HTR-8/SVneo (cell line): ENCODE data around the gene CILP2.

Source experiments
- DNase-seq: peaks from one replicate; pipeline ENCODE4 v3.0.0; 2011; ENCODE audit warnings: low spot score, mixed read lengths; ENCODE audit not compliant: insufficient read length
- FAIRE-seq: peaks from 2 replicates; lab custom pipeline; 2011; peaks lifted over from hg19 to GRCh38; lab: Jason Lieb, UNC

The CILP2 gene

GRCh38 chr19:19541616-19542015, 3.6 kb downstream of the CILP2 start:
- FAIRE-seq (no peak), DNase-seq (no peak)

- no peak for DNase-seq
- no peak for FAIRE-seq
Observed at GRCh38 chr19:19542507-19542906, 4.4 kb downstream of the CILP2 start.

GRCh38 chr19:19543101-19543500, 5.0 kb downstream of the CILP2 start:
- no peak for DNase-seq

GRCh38 chr19:19543640-19544039, 5.6 kb downstream of the CILP2 start:
- FAIRE-seq, result no peak
- DNase-seq, result no peak

More at GRCh38 chr19:19543101-19543500, 5.0 kb downstream of the CILP2 start:
- no peak for FAIRE-seq

GRCh38 chr19:19544257-19544953, 6.3 kb downstream of the CILP2 start:
- no peak for DNase-seq
- FAIRE-seq, result no peak

DNA sequence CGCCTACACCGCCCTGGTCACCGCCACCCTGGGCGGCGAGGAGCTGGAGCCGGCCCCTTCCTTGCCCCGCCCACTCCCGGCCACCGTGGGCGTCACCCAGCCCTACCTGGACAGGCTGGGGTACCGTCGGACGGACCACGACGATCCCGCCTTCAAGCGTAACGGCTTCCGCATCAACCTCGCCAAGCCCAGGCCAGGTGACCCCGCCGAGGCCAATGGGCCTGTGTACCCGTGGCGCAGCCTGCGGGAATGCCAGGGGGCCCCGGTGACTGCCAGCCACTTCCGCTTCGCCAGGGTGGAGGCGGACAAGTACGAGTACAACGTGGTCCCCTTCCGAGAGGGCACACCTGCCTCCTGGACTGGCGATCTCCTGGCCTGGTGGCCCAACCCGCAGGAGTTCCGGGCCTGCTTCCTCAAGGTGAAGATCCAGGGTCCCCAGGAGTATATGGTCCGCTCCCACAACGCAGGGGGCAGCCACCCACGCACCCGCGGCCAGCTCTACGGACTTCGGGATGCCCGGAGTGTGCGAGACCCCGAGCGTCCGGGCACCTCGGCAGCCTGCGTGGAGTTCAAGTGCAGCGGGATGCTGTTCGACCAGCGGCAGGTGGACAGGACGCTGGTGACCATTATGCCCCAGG, 7.0 kb downstream of the CILP2 start:
- FAIRE-seq (no peak), DNase-seq (no peak)

DNA sequence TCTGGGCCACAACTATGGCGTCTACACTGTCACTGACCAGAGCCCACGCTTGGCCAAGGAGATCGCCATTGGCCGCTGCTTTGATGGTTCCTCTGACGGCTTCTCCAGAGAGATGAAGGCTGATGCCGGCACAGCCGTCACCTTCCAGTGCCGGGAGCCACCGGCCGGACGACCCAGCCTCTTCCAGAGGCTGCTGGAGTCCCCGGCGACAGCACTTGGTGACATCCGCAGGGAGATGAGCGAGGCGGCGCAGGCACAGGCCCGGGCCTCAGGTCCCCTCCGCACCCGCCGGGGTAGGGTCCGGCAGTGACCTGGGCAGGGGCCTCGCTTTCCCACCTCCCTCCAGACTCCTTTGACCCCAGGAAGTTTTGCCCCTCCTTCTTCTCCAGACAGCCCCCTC, 7.6 kb downstream of the CILP2 start:
- no peak for FAIRE-seq

DNA sequence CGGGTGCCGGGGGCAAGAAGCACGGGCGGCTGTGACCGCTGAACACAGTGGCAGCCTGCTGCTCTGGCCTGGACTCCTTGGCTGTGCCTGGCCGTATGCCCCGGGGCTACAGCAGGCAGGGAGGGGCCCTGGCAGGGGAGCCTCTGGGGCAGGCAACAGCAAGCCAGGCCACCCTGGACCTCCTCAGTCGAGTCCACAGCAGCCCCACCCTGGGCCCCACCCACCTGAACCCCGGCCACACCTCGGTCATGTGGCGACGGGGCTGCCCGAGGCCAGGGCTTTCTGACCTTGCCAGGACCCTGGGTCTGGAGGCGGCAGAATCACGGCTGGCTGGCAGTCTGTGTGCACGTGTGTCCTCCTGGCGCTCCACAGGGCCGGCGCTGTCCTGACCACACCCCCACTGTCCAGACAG, 8.7 kb downstream of the CILP2 start:
- no peak for FAIRE-seq
- no peak for DNase-seq

More for the DNA sequence above, 7.6 kb downstream of the CILP2 start:
- no peak for DNase-seq

GRCh38 chr19:19547674-19548336, 9.7 kb downstream of the CILP2 start:
- FAIRE-seq, result no peak
- DNase-seq, result no peak

DNA sequence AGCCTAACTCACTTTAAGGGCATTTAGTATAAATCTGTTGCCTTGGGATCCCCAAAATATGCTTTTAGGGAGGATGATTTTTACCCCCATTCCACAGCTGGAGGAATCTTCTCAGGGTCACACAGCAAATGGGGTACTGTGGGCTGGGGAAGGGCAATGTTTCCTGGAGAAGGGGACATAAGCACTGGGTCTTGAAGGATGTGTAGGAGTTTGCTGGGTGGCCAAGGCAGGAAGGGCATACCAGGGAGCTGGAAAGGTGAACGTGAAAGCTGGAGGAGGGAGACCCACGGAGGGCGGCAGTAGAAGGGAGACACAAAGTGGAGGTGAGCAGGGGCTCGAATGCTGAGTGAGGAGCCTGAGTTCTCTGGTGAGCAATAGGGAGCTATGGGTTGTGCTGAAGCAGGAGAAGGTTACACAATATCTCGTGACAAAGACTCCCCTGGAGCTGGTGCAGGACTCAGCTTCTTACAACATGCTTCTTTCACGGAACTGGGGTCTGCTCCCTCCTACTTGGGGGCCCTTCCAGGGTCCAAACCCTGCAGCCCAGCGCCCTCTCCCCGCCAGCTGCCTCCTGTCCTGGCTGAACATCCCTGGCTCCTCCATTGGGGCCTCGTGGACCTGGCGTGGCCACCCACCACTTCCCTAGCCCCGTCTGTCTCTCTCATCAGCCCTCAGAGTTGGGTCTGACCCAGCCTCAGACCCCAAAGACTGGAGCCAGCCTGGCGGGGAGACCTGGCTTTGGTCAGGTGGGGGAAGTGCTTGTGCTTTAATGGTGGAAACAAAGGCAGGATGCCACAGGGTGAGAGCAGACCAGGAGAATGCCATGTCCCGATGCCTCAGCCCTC, 11.1 kb downstream of the CILP2 start:
- DNase-seq, result no peak
- no peak for FAIRE-seq

DNA sequence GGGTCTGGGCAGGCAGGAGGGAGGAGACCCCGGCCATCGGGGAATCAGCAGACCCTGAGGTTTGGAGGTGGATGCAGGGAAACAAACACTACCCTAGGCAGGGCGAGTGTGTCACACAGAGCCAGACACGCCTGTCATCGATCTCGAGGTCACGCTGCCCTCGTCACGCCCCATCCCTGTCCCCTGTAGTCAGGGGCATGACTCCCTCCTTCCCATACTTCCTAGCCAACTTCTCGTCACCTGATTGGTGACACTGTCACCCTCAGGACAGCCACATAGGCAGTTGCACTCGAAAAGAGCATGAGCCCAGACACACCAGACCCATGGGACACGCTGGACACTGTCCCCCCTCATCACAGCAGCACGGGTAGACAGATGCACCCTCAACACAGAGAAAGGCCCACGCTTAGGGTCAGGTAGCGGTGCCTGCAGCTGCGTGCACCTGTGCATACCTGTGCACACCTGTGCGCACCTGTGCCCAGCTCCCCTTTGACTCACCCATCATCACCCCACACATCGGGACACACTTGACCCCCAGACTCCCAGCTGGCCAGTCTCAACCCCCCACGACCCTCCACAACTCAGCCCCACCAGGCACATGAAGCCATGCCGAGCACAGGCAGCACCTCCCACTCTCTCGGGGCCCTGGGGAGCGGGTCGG, 11.9 kb downstream of the CILP2 start:
- peak; percentile 76 for FAIRE-seq
- DNase-seq, result no peak

GRCh38 chr19:19550485-19550929, 12.4 kb downstream of the CILP2 start:
- FAIRE-seq (no peak), DNase-seq (no peak)

DNA sequence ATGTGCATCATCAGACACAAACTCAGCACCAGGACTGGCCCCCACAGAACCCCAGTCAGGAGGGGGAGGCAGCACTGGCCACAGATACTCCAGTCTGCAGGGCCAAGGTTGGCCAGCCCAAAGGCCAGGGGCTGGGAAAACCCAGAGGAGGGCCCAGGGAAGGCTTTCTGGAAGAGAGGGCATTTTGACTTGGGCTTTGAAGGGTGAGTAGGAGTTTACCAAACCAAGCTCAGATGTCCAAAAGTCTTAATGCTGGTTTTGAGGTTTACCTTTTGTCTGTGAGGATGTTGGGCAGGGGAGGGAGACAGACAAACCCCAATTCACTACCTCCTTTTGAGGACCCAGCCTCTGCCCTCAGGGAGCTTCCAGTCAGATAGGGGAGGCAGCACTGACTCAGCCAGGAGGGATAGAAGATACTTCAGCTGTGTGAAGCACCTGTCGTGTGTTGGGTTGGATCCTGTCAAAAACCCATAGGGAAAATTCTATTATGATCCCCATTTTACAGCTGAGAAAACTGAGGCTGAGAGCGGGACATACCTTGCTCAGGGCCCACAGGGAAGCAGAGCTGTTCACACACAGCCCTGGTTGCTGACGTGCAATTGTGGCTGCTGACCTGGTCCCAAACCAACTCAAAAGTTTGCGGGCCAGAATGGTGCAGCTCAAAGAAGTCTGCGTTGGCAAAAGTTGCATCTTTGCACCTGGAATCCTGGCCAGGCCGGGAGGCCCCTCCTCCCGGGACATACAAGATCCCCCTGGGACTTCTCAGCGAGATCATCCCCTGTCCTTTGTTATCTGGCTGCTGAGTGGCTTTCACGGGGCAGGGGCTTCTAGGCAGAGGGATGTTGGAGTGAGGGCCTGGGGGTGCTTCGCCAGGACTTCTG, 13.1 kb downstream of the CILP2 start:
- DNase-seq (no peak), FAIRE-seq (peak; percentile 16)

DNA sequence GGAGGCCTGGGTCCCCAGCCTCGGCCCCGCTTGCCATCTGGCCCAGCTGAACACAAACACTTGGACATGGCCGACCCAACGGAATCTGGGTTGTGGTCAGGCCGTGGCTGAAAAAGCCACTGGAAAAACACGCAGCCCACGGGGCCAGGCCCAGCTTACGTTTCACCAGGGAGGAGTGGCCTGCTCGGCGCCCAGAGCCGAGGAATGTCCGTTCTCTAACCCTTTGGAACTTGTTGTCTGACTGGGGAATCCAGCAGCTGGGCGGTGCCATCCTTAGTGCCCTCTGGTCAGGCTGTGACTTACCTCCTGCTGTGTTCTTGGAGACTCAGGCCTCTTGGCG, 13.8 kb downstream of the CILP2 start:
- no peak for FAIRE-seq
- DNase-seq, result no peak

DNA sequence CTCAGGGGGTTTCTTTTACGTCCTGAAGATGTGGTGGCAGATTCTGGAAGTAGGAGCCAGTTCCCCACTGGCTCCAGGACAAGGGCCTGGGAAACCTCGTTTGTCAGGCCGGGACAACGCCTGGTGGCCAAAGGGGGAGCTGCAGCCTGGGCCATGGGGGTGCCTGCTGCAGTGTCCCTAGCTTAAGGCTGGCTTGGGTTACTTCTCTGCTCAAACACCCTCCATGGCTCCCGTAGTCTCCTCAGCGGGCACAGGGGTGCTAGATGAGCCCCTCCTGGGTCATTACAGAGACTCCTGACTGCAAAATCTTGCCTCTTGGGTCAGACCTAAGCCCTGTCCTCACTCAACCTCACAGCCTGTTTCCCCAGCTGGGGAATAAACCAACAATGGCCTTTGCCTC, 14.7 kb downstream of the CILP2 start:
- FAIRE-seq, result peak; percentile 46
- peak; percentile 63 for DNase-seq

- no peak for FAIRE-seq
- DNase-seq, result no peak
Observed at GRCh38 chr19:19553670-19554069, 15.6 kb downstream of the CILP2 start.

DNA sequence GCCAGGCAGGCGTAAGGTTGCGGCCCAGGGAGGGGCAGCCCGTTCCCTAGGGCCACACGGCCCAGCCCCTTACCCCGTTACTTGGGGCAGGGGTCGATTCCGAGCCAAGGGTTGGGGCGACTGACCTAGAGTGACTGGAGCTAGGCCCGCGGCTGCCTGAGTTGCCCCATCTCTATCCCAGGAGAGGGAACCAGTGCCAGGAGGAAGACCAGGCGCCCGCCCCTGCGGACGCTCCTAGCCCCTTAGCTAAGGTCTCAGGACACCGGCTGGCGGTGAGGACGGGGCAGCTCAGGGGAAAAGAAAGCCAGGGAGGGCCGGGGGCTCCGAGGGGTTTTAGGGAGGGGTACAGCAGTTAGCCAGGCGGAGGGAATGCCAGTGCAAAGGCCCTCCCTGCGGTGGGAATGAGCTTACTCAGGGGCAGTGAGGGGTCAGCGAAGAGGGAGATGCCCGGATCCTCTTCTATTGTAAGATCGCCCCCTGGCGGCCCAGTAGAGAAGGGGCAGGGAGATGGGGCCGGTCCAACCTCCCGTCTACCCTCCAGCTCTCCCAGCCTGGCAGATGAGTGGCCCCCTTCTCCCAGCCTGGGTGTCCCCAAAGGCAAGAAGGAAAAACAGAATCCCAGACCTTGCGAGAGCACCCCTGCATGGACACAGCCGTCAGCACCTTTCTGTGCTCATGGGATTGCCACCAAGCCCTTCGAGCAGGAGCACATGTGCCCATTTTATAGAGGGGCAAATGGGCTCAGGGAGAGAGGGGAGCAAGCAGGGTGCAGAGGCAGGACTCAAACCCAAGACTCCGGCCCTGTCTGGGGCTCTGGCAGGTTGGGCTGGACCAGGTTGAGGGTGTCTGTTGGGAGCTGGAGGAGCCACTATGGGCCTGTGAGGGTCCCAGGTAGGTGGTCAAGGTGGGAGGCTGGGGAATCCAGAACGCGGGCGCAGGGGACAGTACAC, 16.3 kb downstream of the CILP2 start:
- DNase-seq, result no peak
- no peak for FAIRE-seq

DNA sequence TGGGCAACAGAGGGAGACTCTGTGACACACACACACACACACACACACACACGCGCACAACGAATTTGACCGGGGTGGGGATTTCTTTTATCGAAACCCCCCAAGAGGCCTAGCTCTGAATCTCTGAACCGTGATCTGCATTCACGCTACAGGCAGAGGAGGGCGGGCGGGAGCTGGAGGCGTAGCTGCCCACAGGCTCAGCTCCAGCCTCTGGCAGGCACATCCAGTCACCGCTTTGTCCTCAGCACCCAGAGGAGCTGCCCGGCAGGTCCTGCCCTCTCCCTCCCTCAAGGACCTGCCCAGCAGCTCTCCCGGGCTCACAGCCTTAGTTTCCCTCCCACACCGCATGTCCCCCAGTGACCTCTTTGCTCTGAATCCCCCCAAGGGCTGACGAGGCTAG, 20.0 kb downstream of the CILP2 start:
- FAIRE-seq, result no peak
- DNase-seq, result no peak
